DMS 273 treated with DMSO at 0.1 percent for 48 hours (cell line): ENCODE measurements around the gene TECR.
"Not testable (repeated sequence)": the region's sequence is repeated elsewhere in the genome, so short reads cannot be mapped to it uniquely, and the experiment has no call there.

ENCODE experiments used
- DNase-seq: peaks from one replicate; lab custom pipeline; 2025; lab: John Stamatoyannopoulos, UW

TECR gene

GRCh38 chr19:14585187-14585586 is 55.8 kb downstream of the TECR start:
- not testable (repeated sequence) for DNase-seq

- not testable (repeated sequence) for DNase-seq
Measured at GRCh38 chr19:14589433-14589832, 60.0 kb downstream of the TECR start.

GRCh38 chr19:14595558-14595957 is 66.2 kb downstream of the TECR start:
- DNase-seq = no peak

- DNase-seq = no peak
Measured at GRCh38 chr19:14599548-14600147, 70.3 kb downstream of the TECR start.

GRCh38 chr19:14603990-14604387 is 74.6 kb downstream of the TECR start:
- no peak for DNase-seq

GRCh38 chr19:14606627-14607026 is 77.2 kb downstream of the TECR start:
- no peak for DNase-seq

GRCh38 chr19:14611051-14611450 is 81.7 kb downstream of the TECR start:
- DNase-seq = no peak

- not testable (repeated sequence) for DNase-seq
Measured at GRCh38 chr19:14612242-14612641, 82.8 kb downstream of the TECR start.

GRCh38 chr19:14612657-14613056 is 83.3 kb downstream of the TECR start:
- DNase-seq = no peak

- not testable (repeated sequence) for DNase-seq
Measured at GRCh38 chr19:14613399-14614098, 84.2 kb downstream of the TECR start.

GRCh38 chr19:14614099-14614412 is 84.7 kb downstream of the TECR start:
- no peak for DNase-seq
